Measurements from ENCODE around the gene DNASE2. TPM values are rescaled to one million over a fixed set of nuclear protein-coding genes. Genes with fewer than 3 reads are reported as not detected.
A peak's percentile ranks its signal among the peaks of the same experiment; 100 is the strongest.

DNASE2 gene
- total and polyA plus RNA-seq, 8 donors, result 18.7 to 72.8 (median 21.7) TPM

DNA sequence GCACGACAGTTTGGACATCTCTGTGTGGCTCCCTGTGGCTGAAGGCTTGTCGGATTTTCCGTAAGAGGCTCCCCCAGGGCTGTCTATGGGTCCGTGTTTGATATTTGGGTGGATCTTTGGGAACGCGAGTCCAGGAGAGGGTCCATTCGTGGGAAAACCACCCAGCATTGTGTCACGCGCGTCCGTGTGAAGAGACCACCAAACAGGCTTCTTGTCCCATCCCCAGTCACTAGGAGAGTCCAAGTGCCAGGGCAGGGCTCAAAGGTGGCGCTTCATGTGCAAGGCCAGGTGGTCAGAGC is 3.3 kb upstream of the DNASE2 start:
- Histone ChIP-seq H3K4me1 (peaks cover 0 to 53% of the 10 kb centered on the region in 2 donors), H3K4me3 (peak overlapping the region in 1 of 2 donors; percentile 48), H3K36me3 (no peaks in the 10 kb centered on the region), H3K9me3 (peaks cover 3 to 7% of the 10 kb centered on the region in 2 donors), H3K27me3 (peaks cover 0 to 32% of the 10 kb centered on the region in 2 donors), H3K27ac (peak overlapping the region in 1 of 2 donors; percentile 29)
- ATAC-seq (no peak), DNase-seq (no peak)
- TF ChIP-seq, protein P1, sequence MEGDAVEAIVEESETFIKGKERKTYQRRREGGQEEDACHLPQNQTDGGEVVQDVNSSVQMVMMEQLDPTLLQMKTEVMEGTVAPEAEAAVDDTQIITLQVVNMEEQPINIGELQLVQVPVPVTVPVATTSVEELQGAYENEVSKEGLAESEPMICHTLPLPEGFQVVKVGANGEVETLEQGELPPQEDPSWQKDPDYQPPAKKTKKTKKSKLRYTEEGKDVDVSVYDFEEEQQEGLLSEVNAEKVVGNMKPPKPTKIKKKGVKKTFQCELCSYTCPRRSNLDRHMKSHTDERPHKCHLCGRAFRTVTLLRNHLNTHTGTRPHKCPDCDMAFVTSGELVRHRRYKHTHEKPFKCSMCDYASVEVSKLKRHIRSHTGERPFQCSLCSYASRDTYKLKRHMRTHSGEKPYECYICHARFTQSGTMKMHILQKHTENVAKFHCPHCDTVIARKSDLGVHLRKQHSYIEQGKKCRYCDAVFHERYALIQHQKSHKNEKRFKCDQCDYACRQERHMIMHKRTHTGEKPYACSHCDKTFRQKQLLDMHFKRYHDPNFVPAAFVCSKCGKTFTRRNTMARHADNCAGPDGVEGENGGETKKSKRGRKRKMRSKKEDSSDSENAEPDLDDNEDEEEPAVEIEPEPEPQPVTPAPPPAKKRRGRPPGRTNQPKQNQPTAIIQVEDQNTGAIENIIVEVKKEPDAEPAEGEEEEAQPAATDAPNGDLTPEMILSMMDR (IDR thresholded peaks at IDR 0.05), result no peak
- intact Hi-C loops (cut with DNase I), result loop anchor here in 1 of 2 donors (10.0 kb wide), 1 partner anchor 80 kb away; the partner anchor contains the start of gene DAND5

DNA sequence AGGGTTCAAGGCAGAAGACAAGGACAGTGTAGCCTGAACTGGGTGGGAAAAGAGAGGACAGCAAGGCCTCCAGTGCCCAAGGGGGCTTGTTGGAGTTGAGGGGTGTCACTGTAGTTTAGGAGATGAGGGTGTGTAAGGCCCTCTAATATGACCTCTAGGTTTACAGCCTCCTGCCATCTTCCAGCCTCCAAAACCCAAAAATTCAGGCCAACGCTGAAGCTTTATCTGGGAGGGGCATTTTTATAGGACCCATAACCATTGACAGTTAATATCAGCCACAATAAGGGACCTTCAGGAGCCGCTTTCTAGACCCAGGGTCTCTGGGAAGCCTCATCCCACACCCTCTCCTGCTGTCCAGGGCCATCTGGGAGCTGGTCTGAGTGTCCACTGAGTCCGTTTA is 3.0 kb upstream of the DNASE2 start:
- peaks cover 3 to 7% of the 10 kb centered on the region in 2 donors for H3K9me3 ChIP-seq
- no peak overlapping the region for H3K4me3 ChIP-seq
- peaks cover 0 to 32% of the 10 kb centered on the region in 2 donors for H3K27me3 ChIP-seq
- intact Hi-C loops (cut with DNase I), result loop anchor here in 1 of 2 donors (10.0 kb wide), 1 partner anchor 81 kb away; the partner anchor contains the start of gene DAND5
- H3K27ac ChIP-seq, result peak overlapping the region in 1 of 2 donors; percentile 71
- H3K4me1 ChIP-seq, result peaks cover 0 to 53% of the 10 kb centered on the region in 2 donors
- no peaks in the 10 kb centered on the region for H3K36me3 ChIP-seq
- TF ChIP-seq, protein P1 (IDR thresholded peaks at IDR 0.05), result no peak
- no peak for ATAC-seq
- DNase-seq, result no peak

- Histone ChIP-seq H3K4me1 (peaks cover 0 to 53% of the 10 kb centered on the region in 2 donors), H3K4me3 (no peak overlapping the region), H3K9me3 (peaks cover 3 to 7% of the 10 kb centered on the region in 2 donors), H3K27me3 (peaks cover 0 to 32% of the 10 kb centered on the region in 2 donors), H3K27ac (peak overlapping the region in 1 of 2 donors; percentile 90), H3K36me3 (peaks cover 0 to 15% of the 10 kb centered on the region in 2 donors)
- TF ChIP-seq, protein P1 (IDR thresholded peaks at IDR 0.05), result no peak
- DNase-seq, result no peak
- ATAC-seq, result no peak
- intact Hi-C loops (cut with DNase I), result loop anchor here in 1 of 2 donors (10.0 kb wide), 1 partner anchor 82 kb away; the partner anchor contains the start of gene DAND5
These were observed 1.3 kb upstream of the DNASE2 start for GRCh38 chr19:12882589-12882988.

DNA sequence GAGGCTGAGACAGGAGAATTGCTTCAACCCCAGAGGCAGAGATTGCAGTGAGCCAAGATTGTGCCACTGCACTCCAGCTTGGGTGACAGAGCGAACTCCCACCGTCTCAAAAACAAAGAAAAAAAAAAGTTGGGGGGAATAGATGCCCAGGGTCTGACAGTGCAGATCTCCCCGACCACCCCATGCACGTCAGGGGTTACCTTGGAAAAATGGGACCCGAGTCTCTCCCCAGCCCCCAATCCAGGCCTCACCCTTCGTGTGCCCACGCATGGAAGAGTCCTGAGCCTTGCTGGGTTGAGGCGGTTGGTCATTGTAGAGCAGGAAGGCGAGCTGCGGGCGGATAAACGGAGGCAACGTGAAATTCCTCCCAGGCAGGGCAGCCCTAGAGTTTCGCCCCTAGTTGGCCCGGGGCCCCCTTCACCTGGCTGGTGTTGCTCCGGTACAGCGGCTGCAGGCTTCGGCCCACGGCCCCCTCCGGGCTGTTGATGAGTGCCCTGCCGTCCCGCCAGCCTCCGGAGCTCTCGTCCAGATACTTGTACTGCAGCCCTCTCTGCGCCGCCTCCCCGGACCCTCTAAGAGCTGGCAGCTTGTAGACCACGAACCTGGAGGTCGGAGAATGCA is 588 bp downstream of the DNASE2 start:
- Histone ChIP-seq H3K27ac (peak overlapping the region; percentile 85 to 90), H3K9me3 (peaks cover 3 to 7% of the 10 kb centered on the region in 2 donors), H3K27me3 (peaks cover 0 to 17% of the 10 kb centered on the region in 2 donors), H3K4me3 (peak overlapping the region; percentile 76 to 91), H3K4me1 (peaks cover 0 to 48% of the 10 kb centered on the region in 2 donors), H3K36me3 (peaks cover 0 to 34% of the 10 kb centered on the region in 2 donors)
- intact Hi-C loops (cut with DNase I), result loop anchor here in 1 of 2 donors (10.0 kb wide), 1 partner anchor 84 kb away; the partner anchor contains the start of gene DAND5
- TF ChIP-seq, protein P1 (IDR thresholded peaks at IDR 0.05), result no peak
- DNase-seq, result peak in 3 of 4 donors; percentile 14 to 86 (median 25)
- ATAC-seq, result peak; percentile 31

- Histone ChIP-seq H3K27me3 (no peaks in the 10 kb centered on the region), H3K4me1 (peaks cover 0 to 2% of the 10 kb centered on the region in 2 donors), H3K36me3 (peaks cover 0 to 53% of the 10 kb centered on the region in 2 donors), H3K4me3 (no peak overlapping the region), H3K9me3 (peaks cover 0 to 6% of the 10 kb centered on the region in 2 donors), H3K27ac (no peak overlapping the region)
- DNase-seq (no peak), ATAC-seq (no peak)
- TF ChIP-seq, protein P1 (IDR thresholded peaks at IDR 0.05), result no peak
- intact Hi-C loops (cut with DNase I), result no loop called here
These were observed 6.2 kb downstream of the DNASE2 start for GRCh38 chr19:12875086-12875485.

All from left lung (tissue), 10 donors.